ENCODE results near the gene SRRM3.

- TF ChIP-seq MAX (IDR thresholded peaks at IDR 0.05; ENCODE audit: low read depth, low read length) (no peak), CTCF (IDR thresholded peaks at IDR 0.05; ENCODE audit: low read depth, low read length) (no peak)
These were observed 130.4 kb downstream of the SRRM3 start for GRCh38 chr7:76332078-76332477.

Data from NB4 (cell line).